ENCODE data around the gene RUFY3. TPM values are rescaled to one million over a fixed set of nuclear protein-coding genes. Genes with fewer than 3 reads are reported as not detected.

RUFY3 gene
- total and polyA plus RNA-seq, 7 donors: 6.0 to 73.4 (median 47.4) TPM

GRCh38 chr4:70801265-70801809, 79.6 kb downstream of the RUFY3 start:
- Histone ChIP-seq H3K27me3 (no peaks in the 10 kb centered on the region), H3K27ac (no peak overlapping the region), H3K4me1 (no peaks in the 10 kb centered on the region), H3K4me3 (no peak overlapping the region), H3K9me3 (no peaks in the 10 kb centered on the region), H3K36me3 (peaks cover 0 to 43% (median 6%) of the 10 kb centered on the region in 4 donors)
- no peak for TF ChIP-seq EP300 (IDR thresholded peaks at IDR 0.05)
- no peak for TF ChIP-seq POLR2A (IDR thresholded peaks at IDR 0.05)
- TF ChIP-seq CTCF (IDR thresholded peaks at IDR 0.05): no peak
- TF ChIP-seq POLR2AphosphoS5 (IDR thresholded peaks at IDR 0.05): no peak
- intact Hi-C loops (cut with DNase I): no loop called here
- 66 to 90% methylated on average over 1 of the region's 1 CpG for WGBS, 2 donors
- DNase-seq: no peak

- peaks cover 0 to 35% (median 4%) of the 10 kb centered on the region in 4 donors for H3K36me3 ChIP-seq
- no peak for DNase-seq
- no peak overlapping the region for H3K27ac ChIP-seq
- H3K4me3 ChIP-seq: no peak overlapping the region
- H3K4me1 ChIP-seq: no peaks in the 10 kb centered on the region
- WGBS, 2 donors: 27 to 72% methylated on average over 5 of the region's 5 CpGs
- intact Hi-C loops (cut with DNase I): no loop called here
- TF ChIP-seq POLR2A (IDR thresholded peaks at IDR 0.05): no peak
- TF ChIP-seq POLR2AphosphoS5 (IDR thresholded peaks at IDR 0.05): no peak
- no peak for TF ChIP-seq EP300 (IDR thresholded peaks at IDR 0.05)
- TF ChIP-seq CTCF (IDR thresholded peaks at IDR 0.05): no peak
- no peaks in the 10 kb centered on the region for H3K27me3 ChIP-seq
- no peaks in the 10 kb centered on the region for H3K9me3 ChIP-seq
Measured at GRCh38 chr4:70802928-70803580, 81.3 kb downstream of the RUFY3 start.

GRCh38 chr4:70808151-70808550, 86.4 kb downstream of the RUFY3 start:
- TF ChIP-seq POLR2AphosphoS5 (IDR thresholded peaks at IDR 0.05): no peak
- H3K27ac ChIP-seq: no peak overlapping the region
- no peak for DNase-seq
- H3K36me3 ChIP-seq: peaks cover 0 to 28% (median 2%) of the 10 kb centered on the region in 4 donors
- H3K27me3 ChIP-seq: no peaks in the 10 kb centered on the region
- intact Hi-C loops (cut with DNase I): no loop called here
- 86 to 90% methylated on average over 1 of the region's 1 CpG for WGBS, 2 donors
- H3K9me3 ChIP-seq: no peaks in the 10 kb centered on the region
- H3K4me1 ChIP-seq: no peaks in the 10 kb centered on the region
- H3K4me3 ChIP-seq: no peak overlapping the region

- H3K27me3 ChIP-seq: no peaks in the 10 kb centered on the region
- no peak overlapping the region for H3K27ac ChIP-seq
- 100% methylated on average over 1 of the region's 1 CpG for WGBS, 2 donors
- intact Hi-C loops (cut with DNase I): no loop called here
- H3K4me1 ChIP-seq: no peaks in the 10 kb centered on the region
- H3K36me3 ChIP-seq: peaks cover 0 to 27% (median 19%) of the 10 kb centered on the region in 4 donors
- no peak overlapping the region for H3K4me3 ChIP-seq
- TF ChIP-seq POLR2A (IDR thresholded peaks at IDR 0.05) (no peak), POLR2AphosphoS5 (IDR thresholded peaks at IDR 0.05) (no peak), EP300 (IDR thresholded peaks at IDR 0.05) (no peak), CTCF (IDR thresholded peaks at IDR 0.05) (no peak)
- no peaks in the 10 kb centered on the region for H3K9me3 ChIP-seq
- no peak for DNase-seq
Measured at GRCh38 chr4:70815370-70815769, 93.6 kb downstream of the RUFY3 start.

DNA sequence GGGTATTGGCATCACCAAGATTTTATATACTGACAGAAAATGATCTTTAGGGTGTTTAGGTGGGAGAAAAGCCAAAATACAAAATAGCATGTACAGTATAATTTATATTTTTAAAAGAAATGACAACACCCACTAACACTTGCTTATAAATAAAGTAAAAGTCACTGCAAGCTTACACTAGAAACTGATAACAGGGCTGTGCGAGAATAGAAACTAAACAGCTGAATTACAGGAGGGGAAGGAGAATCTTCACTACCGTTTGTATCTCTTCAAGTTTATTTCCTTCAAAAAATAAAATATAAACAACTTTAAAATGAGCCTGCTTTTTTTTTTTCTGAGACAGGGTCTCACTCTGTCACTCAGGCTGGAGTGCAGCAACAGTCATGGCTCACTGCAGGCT, 95.1 kb downstream of the RUFY3 start:
- Histone ChIP-seq H3K27ac (no peak overlapping the region), H3K4me3 (no peak overlapping the region), H3K27me3 (no peaks in the 10 kb centered on the region), H3K4me1 (no peaks in the 10 kb centered on the region), H3K9me3 (no peaks in the 10 kb centered on the region), H3K36me3 (peaks cover 0 to 42% (median 20%) of the 10 kb centered on the region in 4 donors)
- intact Hi-C loops (cut with DNase I): no loop called here
- DNase-seq: no peak
- WGBS, 2 donors: 46 to 51% methylated on average over 2 of the region's 2 CpGs
- TF ChIP-seq EP300 (IDR thresholded peaks at IDR 0.05): no peak
- TF ChIP-seq POLR2A (IDR thresholded peaks at IDR 0.05): no peak
- no peak for TF ChIP-seq CTCF (IDR thresholded peaks at IDR 0.05)
- TF ChIP-seq POLR2AphosphoS5 (IDR thresholded peaks at IDR 0.05): no peak
